Hepatocyte (in vitro differentiated cells): ENCODE measurements around the gene KCNQ4. TPM values are rescaled to one million over a fixed set of nuclear protein-coding genes. Genes with fewer than 3 reads are reported as not detected.
A peak's percentile ranks its signal among the peaks of the same experiment; 100 is the strongest.

Experiments
- DNase-seq: peaks from one replicate; pipeline ENCODE4 v3.0.0-alpha.2; 2016; ENCODE audit warnings: low spot score
- H2AFZ ChIP-seq: fragments of 200-600 bp; sonication (generic); 2 replicates; pipeline ENCODE4 v1.6.0; 2016; ENCODE audit warnings: antibody characterized with exemption, mild to moderate bottlenecking
- H3K27ac ChIP-seq: fragments of 200-600 bp; sonication (generic); 2 replicates; pipeline ENCODE4 v1.5.1; 2016; ENCODE audit warnings: mild to moderate bottlenecking
- H3K27me3 ChIP-seq: fragments of 200-600 bp; sonication (generic); 2 replicates; pipeline ENCODE4 v1.6.1; 2016
- H3K36me3 ChIP-seq: fragments of 200-600 bp; sonication (generic); replicated peaks from 2 replicates; pipeline ENCODE4 v1.5.1; 2016; ENCODE audit warnings: low read depth; ENCODE audit not compliant: insufficient read depth
- H3K4me1 ChIP-seq: fragments of 200-600 bp; sonication (generic); 2 replicates; pipeline ENCODE4 v1.5.1; 2016; ENCODE audit warnings: mild to moderate bottlenecking, moderate library complexity; ENCODE audit not compliant: insufficient read depth
- H3K4me2 ChIP-seq: fragments of 200-600 bp; sonication (generic); 2 replicates; pipeline ENCODE4 v1.6.0; 2016
- H3K4me3 ChIP-seq: fragments of 200-600 bp; sonication (generic); 2 replicates; pipeline ENCODE4 v1.5.1; 2016; ENCODE audit warnings: mild to moderate bottlenecking
- H3K79me2 ChIP-seq: fragments of 200-600 bp; sonication (generic); 2 replicates; pipeline ENCODE4 v1.6.0; 2017; ENCODE audit warnings: mild to moderate bottlenecking
- H3K9me2 ChIP-seq: fragments of 200-600 bp; sonication (generic); replicated peaks from 2 replicates; pipeline ENCODE4 v1.6.0; 2017; ENCODE audit warnings: mild to moderate bottlenecking; ENCODE audit not compliant: insufficient read depth
- H3K9me3 ChIP-seq: fragments of 200-600 bp; sonication (generic); 2 replicates; pipeline ENCODE4 v1.5.1; 2016; ENCODE audit warnings: low read depth, mild to moderate bottlenecking
- H4K20me1 ChIP-seq: fragments of 200-600 bp; sonication (generic); 2 replicates; pipeline ENCODE4 v1.6.0; 2016; ENCODE audit warnings: mild to moderate bottlenecking; ENCODE audit not compliant: insufficient read depth, poor library complexity, severe bottlenecking
- EZH2 ChIP-seq: fragments of 200-600 bp; sonication (generic); IDR thresholded peaks from 2 replicates; pipeline ENCODE4 v1.6.1; 2016; ENCODE audit warnings: antibody characterized with exemption, mild to moderate bottlenecking, borderline replicate concordance
- EZH2phosphoT487 ChIP-seq: fragments of 200-600 bp; sonication (generic); IDR thresholded peaks from one replicate; pipeline ENCODE4 v1.6.1; 2018; ENCODE audit warnings: antibody characterized with exemption, mild to moderate bottlenecking, low read depth, moderate library complexity; ENCODE audit not compliant: unreplicated experiment, severe bottlenecking
- WGBS: methylation state at CpG from one replicate; pipeline ENCODE4 v1.1.6; 2016; ENCODE audit warnings: low lambda C conversion rate; ENCODE audit errors: missing lambda C conversion rate; 5-methylcytosine and 5-hydroxymethylcytosine counted together
- polyA plus RNA-seq: library from polyadenylated mRNA; unstranded; fragments of >200 nt; fragmentation: Nextera tagmentation; extraction: Ambion mirVana; gene quantifications from 2 replicates; pipeline ENCODE4 v1.2.1, GENCODE V29; 2016
- total RNA-seq: library from RNA; depleted of rRNA; stranded (reverse); fragments of >200 nt; gene quantifications from 2 replicates; pipeline ENCODE4 v1.2.3, GENCODE V29; 2014
- TF ChIP-seq, protein P1 (sequence below): fragments of 200-600 bp; sonication (generic); IDR thresholded peaks from 2 replicates; pipeline ENCODE4 v1.5.1; 2016; ENCODE audit warnings: antibody characterized with exemption, mild to moderate bottlenecking; ENCODE audit not compliant: poor library complexity

The KCNQ4 gene
- total and polyA plus RNA-seq, 2 experiments from 2014 or later, result not detected

GRCh38 chr1:40817791-40818263 lies 34.2 kb downstream of the KCNQ4 start:
- no peaks in the 10 kb centered on the region for H3K4me1 ChIP-seq
- no peak overlapping the region for H2AFZ ChIP-seq
- no peaks in the 10 kb centered on the region for H3K9me2 ChIP-seq
- TF ChIP-seq EZH2phosphoT487 (no peak), EZH2 (no peak)
- TF ChIP-seq, protein P1, sequence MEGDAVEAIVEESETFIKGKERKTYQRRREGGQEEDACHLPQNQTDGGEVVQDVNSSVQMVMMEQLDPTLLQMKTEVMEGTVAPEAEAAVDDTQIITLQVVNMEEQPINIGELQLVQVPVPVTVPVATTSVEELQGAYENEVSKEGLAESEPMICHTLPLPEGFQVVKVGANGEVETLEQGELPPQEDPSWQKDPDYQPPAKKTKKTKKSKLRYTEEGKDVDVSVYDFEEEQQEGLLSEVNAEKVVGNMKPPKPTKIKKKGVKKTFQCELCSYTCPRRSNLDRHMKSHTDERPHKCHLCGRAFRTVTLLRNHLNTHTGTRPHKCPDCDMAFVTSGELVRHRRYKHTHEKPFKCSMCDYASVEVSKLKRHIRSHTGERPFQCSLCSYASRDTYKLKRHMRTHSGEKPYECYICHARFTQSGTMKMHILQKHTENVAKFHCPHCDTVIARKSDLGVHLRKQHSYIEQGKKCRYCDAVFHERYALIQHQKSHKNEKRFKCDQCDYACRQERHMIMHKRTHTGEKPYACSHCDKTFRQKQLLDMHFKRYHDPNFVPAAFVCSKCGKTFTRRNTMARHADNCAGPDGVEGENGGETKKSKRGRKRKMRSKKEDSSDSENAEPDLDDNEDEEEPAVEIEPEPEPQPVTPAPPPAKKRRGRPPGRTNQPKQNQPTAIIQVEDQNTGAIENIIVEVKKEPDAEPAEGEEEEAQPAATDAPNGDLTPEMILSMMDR, result no peak
- H4K20me1 ChIP-seq, result no peaks in the 10 kb centered on the region
- no peaks in the 10 kb centered on the region for H3K36me3 ChIP-seq
- peak overlapping the region; percentile 78 for H3K4me2 ChIP-seq
- H3K27me3 ChIP-seq, result peaks cover 14% of the 10 kb centered on the region
- no peak overlapping the region for H3K27ac ChIP-seq
- no peaks in the 10 kb centered on the region for H3K9me3 ChIP-seq
- no peaks in the 10 kb centered on the region for H3K79me2 ChIP-seq
- no peak overlapping the region for H3K4me3 ChIP-seq
- 32% methylated on average over 19 of the region's 19 CpGs for WGBS
- DNase-seq, result no peak

GRCh38 chr1:40818264-40818961 lies 34.8 kb downstream of the KCNQ4 start:
- Histone ChIP-seq H3K79me2 (no peaks in the 10 kb centered on the region), H3K27me3 (peaks cover 14% of the 10 kb centered on the region), H3K4me2 (peak overlapping the region; percentile 78), H3K4me1 (no peaks in the 10 kb centered on the region), H4K20me1 (no peaks in the 10 kb centered on the region), H3K9me2 (no peaks in the 10 kb centered on the region), H2AFZ (peak overlapping the region; percentile 2), H3K9me3 (no peaks in the 10 kb centered on the region), H3K36me3 (no peaks in the 10 kb centered on the region), H3K4me3 (peak overlapping the region; percentile 4), H3K27ac (no peak overlapping the region)
- DNase-seq, result peak; percentile 66
- TF ChIP-seq EZH2, result peak; percentile 61
- TF ChIP-seq, protein P1, result no peak
- under 1% methylated on average over 35 of the region's 59 CpGs for WGBS

DNA sequence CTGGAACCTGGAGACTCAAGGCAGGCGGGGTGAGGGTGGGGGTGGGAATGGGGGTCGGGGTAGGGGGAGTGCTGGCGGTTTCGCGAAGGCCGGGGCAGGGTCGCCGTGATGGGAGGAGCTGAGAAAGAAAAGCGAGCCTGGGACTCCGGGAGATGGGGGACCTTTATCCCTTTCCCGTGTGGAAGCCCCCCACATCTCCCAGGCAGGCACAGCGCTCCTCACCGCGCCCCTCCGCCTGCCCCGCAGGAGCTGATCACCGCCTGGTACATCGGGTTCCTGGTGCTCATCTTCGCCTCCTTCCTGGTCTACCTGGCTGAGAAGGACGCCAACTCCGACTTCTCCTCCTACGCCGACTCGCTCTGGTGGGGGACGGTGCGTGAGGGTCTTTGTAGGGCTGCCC lies 35.5 kb downstream of the KCNQ4 start:
- no peaks in the 10 kb centered on the region for H3K79me2 ChIP-seq
- TF ChIP-seq, protein P1, result no peak
- no peak for TF ChIP-seq EZH2phosphoT487
- no peaks in the 10 kb centered on the region for H3K4me1 ChIP-seq
- no peaks in the 10 kb centered on the region for H3K36me3 ChIP-seq
- no peak overlapping the region for H3K4me3 ChIP-seq
- no peak for DNase-seq
- no peaks in the 10 kb centered on the region for H3K9me2 ChIP-seq
- no peak overlapping the region for H3K27ac ChIP-seq
- no peak overlapping the region for H2AFZ ChIP-seq
- H4K20me1 ChIP-seq, result no peaks in the 10 kb centered on the region
- H3K27me3 ChIP-seq, result peaks cover 14% of the 10 kb centered on the region
- H3K4me2 ChIP-seq, result peak overlapping the region; percentile 78
- no peaks in the 10 kb centered on the region for H3K9me3 ChIP-seq
- 84% methylated on average over 16 of the region's 26 CpGs for WGBS
